GM18519 (cell line): Measurements from ENCODE around the gene GPR135.
"Not testable (repeated sequence)": the region's sequence is repeated elsewhere in the genome, so short reads cannot be mapped to it uniquely, and the experiment has no call there.

Source experiments
- ATAC-seq: cut with Tn5 transposase; IDR thresholded peaks from one replicate; pipeline ENCODE4 v1.9.1; 2021; ENCODE audit warnings: mild to moderate bottlenecking, moderate library complexity; ENCODE audit not compliant: unreplicated experiment, low FRiP score

GPR135 gene

DNA sequence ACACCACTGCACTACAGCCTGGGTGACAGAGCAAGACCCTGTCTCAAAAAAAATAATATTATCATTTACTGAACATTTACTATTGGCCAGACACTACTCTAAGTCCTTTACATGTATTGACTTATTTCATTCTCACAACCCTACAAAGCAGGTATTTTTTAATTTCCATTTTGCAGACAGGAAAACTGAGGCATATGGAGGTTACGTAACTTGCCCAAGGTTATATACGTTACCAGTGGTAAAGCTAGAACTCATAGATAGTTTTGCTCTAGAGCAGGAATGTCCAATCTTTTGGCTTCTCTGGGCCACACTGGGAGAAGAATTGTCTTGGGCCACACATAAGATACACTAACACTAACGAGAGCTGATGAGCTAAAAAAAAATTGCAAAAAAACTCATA is 13.4 kb upstream of the GPR135 start:
- no peak for ATAC-seq

DNA sequence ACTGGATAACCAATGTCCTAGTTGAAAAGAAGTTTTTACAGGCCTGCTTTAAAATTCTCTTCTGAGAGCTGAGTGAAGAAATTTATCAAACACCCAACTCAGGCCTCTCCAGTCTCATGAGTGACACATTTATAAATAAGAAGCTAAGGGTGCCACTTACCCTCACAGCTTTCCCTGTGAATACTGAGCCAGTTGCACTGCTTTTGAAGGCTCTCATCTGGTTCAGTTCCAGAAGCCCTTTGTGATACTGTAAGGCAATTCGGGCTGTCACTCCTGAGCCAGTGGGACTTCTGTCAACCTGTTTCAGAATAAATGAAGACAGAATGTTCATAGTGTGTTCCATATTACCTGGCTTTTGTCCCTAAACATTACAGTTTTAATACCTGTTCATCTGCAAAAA is 10.5 kb upstream of the GPR135 start:
- ATAC-seq, result no peak

GRCh38 chr14:59474172-59474571 is 9.0 kb upstream of the GPR135 start:
- no peak for ATAC-seq

GRCh38 chr14:59464486-59465315 is 479 bp downstream of the GPR135 start:
- no peak for ATAC-seq

DNA sequence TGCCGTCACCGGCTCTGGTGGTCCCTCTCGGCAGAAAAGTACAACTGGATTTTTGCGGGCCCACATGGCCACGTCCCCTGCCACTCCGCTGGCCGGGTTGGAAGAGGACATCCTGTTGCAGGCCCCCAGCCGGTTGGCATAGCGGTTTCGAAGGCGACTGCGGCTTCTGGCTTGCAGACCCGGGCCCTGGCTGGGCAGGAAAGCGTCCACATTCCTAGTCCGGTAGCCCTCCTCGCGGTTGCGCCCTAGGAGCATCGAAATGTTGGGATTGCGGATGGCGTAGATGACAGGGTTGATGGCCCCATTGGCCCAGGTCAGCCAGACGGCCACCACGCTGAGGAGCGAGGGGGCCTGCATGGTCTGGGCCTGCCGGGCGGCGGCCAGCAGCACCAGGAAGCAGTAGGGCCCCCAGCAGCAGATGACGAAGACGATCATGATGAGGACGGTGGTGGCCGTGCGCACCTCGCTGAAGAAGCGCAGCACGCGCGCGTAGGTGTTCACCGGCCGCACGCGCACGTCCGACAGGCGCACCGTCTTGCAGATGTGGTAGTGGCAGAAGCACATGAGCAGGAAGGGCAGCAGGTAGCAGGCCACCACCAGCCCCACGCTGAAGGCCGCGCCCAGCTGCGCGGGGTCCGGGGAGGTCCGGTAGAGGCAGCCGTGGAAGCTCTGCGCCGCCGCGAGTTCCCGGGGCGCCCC is 1.2 kb downstream of the GPR135 start:
- no peak for ATAC-seq

- no peak for ATAC-seq
These were observed 3.3 kb downstream of the GPR135 start for GRCh38 chr14:59461891-59462290.

- ATAC-seq, result no peak
These were observed 4.8 kb downstream of the GPR135 start for GRCh38 chr14:59460378-59460777.

DNA sequence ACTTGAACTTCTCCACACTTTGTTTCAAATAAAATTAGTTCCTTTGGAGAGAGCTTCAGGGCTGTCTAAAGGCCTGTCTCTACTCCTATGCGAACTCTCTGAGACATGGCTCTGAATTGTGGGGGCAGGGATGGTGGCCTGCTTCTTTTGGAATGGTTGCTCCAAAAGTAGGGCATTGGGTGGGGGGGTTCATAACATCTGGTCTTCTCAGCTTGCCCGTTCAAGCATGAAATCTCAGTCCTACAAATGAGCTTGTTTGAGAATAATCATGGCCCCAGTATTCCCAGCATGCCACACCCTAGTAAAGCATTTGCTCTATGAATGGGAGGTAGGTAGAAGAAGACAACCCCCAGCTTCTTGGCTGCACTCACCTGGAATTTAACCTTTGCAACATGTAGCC is 6.7 kb downstream of the GPR135 start:
- no peak for ATAC-seq

DNA sequence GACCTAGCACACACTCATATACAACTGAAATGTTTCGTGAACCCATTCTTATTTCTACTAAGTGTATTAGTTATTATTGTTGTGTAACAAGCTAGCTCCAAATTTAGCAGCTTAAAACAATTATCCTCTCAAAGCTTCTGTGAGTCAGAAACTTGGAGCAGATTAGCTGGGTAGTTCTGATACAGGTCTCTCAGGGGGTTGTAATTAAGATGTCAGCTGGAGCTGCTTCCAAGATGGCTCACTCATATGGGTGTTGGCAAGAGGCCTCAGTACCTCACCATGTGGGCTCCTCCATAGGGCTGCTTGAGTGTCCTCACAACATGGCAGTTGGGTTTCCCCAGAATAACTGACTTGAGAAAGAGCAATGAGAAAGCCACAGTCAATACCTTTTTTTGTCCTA is 9.8 kb downstream of the GPR135 start:
- no peak for ATAC-seq

DNA sequence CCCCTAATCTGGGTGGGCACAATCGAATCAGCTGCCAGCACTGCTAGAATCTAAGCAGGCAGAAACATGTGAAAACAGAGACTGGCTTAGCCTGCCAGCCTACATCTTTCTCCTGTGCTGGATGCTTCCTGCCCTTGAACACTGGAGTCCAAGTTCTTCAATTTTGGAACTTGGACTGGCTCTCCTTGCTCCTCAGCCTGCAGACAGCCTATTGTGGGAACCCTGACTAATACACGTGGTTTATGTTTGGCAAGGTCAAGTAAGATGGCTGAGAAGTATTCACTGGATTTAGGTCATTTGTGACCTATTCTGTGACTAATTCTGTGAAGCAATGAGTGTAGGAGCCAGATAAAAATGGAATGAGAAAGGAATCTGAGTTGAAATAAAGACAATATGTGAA is 11.0 kb downstream of the GPR135 start:
- ATAC-seq, result no peak

DNA sequence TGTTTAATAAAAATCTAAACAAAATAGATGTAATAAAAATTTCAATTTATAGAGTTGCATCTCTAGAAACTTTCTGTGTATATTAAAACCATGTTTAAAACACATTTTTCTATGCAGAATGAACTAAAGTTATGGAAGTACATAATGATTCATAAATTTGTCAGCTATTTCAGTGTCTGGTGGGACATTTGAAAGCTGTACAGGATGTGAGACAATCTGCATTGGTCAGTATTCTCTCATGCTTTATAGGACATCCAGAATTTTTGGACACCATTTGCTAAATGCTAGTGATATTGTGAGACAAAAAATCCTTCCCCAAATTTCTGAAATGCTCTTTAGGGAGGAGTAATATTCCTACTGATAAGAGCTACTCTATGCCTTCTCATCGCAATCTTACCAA is 13.3 kb downstream of the GPR135 start:
- ATAC-seq, result no peak

- no peak for ATAC-seq
These were observed 14.5 kb downstream of the GPR135 start for GRCh38 chr14:59450716-59451115.

- not testable (repeated sequence) for ATAC-seq
These were observed 16.5 kb downstream of the GPR135 start for GRCh38 chr14:59448673-59449072.

DNA sequence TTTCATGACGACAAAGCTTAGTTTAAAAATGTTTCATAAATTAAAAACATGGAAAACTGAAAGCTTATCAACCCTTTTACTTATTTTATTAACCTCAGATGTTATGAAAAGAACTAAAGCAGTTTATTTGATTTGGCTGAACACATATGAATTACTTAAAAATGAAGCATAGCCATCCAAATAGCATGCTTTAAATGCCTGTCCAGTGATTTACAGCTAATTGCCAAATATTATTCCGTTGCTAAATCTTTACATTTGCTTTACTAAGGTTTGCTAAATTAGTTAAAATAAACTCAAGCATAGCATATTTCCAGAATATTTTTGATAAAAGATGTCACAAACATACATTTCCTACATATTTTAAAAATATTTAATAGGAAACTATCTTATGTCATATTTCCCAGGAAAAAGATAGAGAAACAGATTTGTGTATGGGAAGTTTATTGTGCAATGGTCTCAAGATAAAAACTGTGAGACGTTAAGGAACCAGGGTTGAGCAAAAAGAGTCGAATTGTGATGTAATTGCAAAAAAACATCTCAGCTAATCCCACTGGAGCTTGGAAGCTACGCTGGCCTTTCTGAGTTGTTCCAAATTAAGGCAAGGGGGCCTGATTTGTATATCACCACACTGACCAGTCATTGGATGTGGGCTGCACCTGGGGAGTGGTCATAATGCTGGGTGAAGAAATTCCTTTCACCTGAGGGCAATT is 25.8 kb downstream of the GPR135 start:
- ATAC-seq, result no peak

GRCh38 chr14:59438195-59438647 is 27.0 kb downstream of the GPR135 start:
- ATAC-seq, result no peak

DNA sequence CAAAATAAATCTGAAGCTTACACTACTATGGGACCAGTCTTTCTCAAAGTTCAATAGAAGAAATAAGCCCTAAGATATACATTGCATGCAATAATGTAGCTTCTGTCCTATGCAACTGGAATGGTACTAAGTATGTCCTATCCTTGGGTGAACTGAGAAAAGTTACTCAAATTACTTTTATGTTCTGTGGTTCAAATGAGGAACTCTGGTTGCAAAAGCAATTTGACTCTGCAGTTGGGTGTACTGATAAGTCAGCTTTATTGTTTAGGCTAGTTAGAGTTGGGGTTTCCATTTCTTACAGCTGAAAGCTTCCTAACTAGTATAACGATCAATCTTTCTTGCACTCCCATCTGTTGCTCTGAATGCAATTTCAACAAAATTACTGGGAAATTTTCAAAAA is 29.2 kb downstream of the GPR135 start:
- ATAC-seq, result no peak

DNA sequence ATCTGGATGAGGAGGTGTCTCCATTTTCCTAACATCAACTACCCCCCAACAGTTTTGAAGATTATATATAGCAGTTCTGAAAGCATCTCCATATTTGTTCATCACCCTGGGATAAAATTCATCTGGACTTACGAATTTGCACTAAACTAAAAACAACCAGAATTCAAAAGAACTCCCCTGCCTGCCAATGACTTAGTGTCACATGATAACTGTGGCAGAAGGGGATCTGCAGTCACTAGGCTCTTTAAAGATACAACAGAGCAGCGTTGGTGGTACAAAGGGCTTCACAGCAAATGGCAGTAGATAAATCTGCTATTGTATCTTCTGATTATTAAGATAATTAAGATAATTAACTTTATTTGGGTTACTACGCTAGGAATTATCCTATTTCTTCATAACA is 30.1 kb downstream of the GPR135 start:
- no peak for ATAC-seq

DNA sequence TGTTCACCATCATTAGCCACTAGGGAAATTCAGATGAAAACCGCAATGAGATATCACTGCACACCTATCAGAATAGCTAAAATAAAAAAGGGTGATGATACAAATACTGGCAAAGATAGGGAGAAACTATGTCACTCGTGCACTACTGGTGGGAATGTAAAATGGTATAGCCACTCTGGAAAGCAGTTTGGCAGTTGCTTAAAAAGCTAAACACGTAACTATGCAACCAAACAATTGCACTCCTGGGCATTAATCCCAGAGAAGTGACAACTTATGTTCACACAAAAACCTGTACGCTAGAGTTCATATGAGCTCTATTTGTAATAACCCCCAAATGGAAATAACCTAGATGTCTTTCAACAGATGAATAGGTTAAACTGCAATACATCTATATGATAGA is 35.4 kb downstream of the GPR135 start:
- no peak for ATAC-seq

GRCh38 chr14:59428581-59429012 is 36.6 kb downstream of the GPR135 start:
- no peak for ATAC-seq

DNA sequence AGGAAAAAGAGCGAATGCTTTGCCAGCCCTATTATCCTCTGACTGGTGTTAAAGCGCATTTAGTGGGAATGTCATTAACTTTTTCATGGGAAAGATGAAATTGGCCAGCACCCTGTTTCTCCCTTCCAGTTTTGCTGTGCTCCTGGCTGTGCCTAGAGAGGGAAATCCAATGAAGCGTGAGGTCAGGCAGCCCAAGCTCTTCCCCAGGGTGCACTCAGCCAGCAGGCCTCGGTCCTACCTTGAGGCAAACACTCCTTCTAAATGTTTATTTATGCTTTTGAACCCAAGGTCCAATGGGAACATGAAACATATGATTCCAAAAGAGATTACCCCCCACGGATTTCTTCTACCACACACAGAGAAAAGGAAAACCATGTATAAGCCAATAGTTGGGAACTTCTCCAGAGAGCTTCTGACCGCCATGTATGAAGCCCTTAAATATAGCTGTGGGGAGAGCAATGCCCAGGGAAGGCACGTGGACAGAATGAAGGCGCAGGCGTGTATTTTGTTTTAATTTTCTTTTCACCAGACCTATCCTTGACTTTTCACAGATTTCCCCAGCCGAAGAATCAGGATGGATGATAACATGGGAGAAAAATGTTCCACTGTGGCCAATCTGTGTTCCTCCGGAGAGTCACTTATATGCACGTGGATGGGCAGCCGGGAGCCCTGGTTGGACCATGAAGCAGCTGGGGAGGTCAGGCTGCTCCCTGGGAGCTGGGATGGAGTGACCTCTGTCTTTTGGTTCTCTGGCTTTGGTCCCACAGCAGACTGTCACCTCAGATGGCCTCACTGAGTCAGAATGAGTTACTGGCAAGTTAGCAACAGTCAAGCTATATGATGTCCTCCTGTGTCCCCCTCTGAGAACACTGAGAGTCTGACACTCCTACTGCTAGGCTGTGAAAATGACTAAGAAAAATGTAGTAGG is 37.3 kb downstream of the GPR135 start:
- ATAC-seq, result no peak
